Central memory CD4-positive, alpha-beta T cell (primary cell): ENCODE measurements around the gene ZBP1.

ENCODE experiments used
- DNase-seq: peaks from one replicate; pipeline ENCODE4 v3.0.0; 2022

The ZBP1 gene

GRCh38 chr20:57568088-57568896, 51.9 kb downstream of the ZBP1 start:
- no peak for DNase-seq

DNA sequence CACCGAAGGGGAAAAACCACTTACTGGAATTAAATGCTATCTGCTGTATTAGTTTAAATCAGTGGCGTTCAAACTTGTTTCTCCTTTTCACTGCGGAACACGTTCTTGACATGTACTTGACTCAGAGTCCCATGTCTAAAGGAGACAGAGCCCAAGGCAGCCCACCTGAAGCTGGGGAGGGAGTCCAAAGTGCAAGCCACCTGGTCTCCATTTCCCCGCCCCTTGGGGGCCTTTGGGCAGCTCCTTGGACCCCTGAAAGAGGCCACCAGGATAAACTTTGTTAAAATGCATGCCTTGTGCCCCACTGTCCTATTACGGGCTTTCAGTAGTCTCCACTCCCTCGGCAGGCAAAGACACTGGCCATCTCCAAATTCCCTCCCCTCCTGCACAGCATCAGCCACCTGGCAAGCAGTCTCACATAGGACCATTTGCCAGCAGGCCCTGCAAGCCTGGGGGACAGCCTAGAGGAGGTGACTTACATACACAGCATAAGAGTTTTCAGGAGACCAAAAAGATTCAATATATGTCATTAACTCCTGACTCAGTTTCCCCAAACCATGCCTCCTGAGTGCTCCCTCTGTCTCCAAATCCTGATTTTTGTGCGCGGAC, 52.7 kb downstream of the ZBP1 start:
- DNase-seq, result no peak

- no peak for DNase-seq
Observed at GRCh38 chr20:57566803-57567459, 53.3 kb downstream of the ZBP1 start.

GRCh38 chr20:57566399-57566798, 53.8 kb downstream of the ZBP1 start:
- DNase-seq, result no peak

DNA sequence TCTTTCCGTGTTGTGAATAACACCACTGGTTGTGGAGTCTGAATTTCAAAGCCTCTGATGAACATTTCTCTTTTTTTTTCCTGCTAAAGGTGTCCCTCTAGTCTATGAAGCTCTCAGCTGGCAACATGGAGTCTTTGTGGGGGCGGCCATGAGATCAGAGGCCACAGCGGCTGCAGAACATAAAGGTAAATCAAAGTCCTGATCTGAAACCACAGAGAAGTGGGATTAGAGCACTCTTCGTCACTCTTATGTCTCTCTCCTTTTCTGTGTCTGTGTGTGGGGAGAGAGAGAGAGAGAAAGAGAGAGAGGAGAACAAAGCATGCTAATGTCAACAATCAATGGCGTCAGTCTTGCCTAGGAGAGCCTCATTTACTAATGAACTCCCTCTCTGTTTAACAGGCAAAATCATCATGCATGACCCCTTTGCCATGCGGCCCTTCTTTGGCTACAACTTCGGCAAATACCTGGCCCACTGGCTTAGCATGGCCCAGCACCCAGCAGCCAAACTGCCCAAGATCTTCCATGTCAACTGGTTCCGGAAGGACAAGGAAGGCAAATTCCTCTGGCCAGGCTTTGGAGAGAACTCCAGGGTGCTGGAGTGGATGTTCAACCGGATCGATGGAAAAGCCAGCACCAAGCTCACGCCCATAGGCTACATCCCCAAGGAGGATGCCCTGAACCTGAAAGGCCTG, 55.1 kb downstream of the ZBP1 start:
- DNase-seq, result no peak

DNA sequence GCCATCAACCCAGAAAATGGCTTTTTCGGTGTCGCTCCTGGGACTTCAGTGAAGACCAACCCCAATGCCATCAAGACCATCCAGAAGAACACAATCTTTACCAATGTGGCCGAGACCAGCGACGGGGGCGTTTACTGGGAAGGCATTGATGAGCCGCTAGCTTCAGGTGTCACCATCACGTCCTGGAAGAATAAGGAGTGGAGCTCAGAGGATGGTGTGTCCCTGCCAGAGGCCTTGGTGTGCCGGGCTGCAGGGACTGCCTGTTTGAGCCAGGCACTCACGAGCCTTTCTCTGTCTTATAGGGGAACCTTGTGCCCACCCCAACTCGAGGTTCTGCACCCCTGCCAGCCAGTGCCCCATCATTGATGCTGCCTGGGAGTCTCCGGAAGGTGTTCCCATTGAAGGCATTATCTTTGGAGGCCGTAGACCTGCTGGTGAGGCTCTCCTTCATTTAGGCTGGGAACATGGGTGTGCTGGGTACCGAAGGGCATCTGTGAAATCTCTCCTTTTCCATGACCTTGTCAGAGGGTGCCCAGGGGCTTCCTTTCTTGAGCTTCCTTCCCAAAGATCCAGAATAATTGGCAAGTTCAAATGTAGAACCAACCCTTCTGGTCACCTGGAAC, 55.9 kb downstream of the ZBP1 start:
- DNase-seq, result no peak

- DNase-seq, result no peak
Observed at GRCh38 chr20:57563522-57563921, 56.7 kb downstream of the ZBP1 start.

DNA sequence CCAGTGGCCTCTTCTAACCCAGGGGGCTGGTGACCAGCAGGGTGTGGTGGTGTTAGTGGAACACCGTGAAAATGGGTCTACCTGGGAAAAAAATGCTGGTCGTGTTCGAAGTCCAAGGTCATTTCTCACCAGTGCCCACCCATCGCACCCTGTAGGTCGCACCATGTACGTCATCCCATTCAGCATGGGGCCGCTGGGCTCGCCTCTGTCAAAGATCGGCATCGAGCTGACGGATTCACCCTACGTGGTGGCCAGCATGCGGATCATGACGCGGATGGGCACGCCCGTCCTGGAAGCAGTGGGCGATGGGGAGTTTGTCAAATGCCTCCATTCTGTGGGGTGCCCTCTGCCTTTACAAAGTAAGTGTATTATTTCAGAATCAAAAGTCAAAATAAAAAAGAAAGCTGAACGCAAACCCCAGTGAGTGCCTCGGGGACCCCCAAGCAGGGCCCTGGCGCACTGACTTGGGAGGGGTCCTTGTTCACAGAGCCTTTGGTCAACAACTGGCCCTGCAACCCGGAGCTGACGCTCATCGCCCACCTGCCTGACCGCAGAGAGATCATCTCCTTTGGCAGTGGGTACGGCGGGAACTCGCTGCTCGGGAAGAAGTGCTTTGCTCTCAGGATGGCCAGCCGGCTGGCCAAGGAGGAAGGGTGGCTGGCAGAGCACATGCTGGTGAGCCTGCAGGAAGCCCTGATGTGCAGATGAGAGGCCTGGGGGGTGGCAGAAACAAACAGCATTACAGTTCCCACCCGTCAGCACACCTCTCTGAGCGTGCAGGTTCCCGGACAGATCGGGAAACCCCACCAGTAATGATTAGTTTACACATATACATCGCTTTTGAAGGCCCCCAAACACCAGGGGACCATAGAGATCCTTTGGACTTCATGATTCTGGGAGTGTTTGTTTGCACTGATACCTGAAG, 57.4 kb downstream of the ZBP1 start:
- DNase-seq, result no peak

- DNase-seq, result no peak
Observed at GRCh38 chr20:57561356-57562279, 58.6 kb downstream of the ZBP1 start.

DNA sequence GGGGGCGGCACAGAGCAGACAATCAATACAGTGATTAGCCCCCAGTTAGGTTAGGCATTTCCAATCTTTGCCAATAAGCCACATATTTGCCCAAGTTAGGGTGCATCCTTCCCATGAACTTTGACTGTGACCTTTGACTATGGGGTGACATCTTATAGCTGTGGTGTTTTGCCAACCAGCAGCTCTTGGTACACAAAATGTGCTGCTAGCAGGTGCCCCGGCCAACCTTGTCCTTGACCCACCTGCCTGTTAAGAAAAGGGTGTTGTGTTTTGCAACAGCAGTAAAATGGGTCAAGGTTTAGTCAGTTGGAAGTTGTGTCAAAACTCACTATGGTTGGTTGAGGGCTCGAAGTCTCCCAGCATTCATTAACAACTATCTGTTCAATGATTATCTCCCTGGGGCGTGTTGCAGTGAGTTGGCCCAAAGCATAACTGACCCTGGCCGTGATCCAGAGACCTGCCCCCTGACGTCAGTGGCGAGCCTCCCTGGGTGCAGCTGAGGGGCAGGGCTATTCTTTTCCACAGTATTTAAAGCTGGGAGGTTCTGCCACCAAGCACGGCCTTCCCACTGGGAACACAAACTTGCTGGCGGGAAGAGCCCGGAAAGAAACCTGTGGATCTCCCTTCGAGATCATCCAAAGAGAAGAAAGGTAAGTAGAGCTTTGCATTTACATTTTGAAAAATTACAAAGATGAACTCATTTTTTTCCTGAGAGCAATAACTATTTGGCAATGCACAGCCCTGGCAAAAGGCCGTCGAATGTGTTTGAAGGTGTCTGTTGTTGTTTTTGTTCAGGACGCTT, 59.5 kb downstream of the ZBP1 start, which contains the start of gene PCK1:
PCK1 (plus strand) TSS at position 557 of the 802 bp plus-strand sequence. CDS start 302 bp downstream, outside the sequence.
- DNase-seq, result no peak

DNA sequence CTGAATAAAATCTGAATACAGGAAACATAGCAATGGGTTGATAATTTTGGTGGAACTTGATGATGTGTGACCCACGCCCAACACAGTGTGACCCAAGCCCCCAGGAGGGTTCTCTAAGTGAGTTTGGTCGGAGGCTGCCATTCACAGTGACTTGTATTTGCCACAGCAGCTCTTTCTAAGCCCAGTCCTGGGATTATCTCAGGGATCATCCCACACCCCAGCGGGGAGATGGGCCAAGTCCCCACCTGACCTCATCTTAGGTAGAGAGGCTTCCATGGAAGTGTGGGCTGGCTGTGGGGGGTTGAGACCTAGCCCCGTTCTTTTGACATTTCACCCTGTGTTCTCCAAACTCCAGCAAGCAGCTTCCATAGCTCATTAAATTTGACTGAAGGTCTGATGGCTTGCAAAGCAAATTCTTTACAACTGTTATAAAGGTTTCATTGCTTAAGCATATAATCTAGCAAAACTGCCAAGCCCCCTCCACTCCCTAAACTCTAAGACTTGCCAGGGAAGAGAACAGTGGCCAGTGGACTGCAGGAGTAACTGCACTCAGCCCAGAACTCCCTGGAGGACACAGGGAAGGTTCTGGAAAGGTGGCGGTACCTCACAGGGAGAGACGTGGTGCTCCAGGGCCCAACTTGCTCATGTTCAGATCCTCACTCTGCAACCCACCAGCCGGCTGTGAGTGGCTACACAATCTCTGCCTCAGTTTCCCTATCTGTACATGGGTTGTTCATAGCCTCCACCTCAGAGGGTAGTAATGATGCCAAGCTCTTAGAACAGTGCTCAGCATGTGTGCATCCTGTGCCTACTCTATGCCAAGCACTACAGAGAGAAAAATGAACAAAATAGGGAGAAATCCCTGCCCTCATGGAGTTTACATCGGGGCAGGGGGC, 60.3 kb downstream of the ZBP1 start:
- DNase-seq, result no peak

DNA sequence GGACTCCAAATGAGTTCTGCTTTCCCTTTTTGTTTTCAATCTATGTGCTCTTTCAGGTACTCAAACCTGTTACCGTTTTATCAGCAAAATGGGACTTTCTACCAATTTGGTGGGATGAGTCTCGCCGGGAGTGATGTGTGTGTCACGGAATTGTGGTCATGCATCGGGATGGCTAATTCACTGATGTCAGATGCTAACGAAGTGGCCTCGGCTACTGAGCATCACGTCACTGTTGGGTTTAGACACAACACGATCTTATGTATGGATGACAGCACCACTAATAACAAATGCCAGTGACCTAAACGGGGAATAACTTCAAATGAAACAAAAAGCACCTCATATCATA, 61.0 kb downstream of the ZBP1 start:
- DNase-seq, result no peak

- DNase-seq, result no peak
Observed at GRCh38 chr20:57558614-57559288, 61.5 kb downstream of the ZBP1 start.

- DNase-seq, result no peak
Observed at GRCh38 chr20:57557926-57558613, 62.2 kb downstream of the ZBP1 start.

GRCh38 chr20:57556980-57557274, 63.3 kb downstream of the ZBP1 start:
- no peak for DNase-seq

- DNase-seq, result no peak
Observed at GRCh38 chr20:57555457-57556184, 64.6 kb downstream of the ZBP1 start.
